Gastrocnemius medialis (tissue), 4 donors: Measurements from ENCODE around the gene CCDC192. TPM values are rescaled to one million over a fixed set of nuclear protein-coding genes. Genes with fewer than 3 reads are reported as not detected.
"Not testable (repeated sequence)": the region's sequence is repeated elsewhere in the genome, so short reads cannot be mapped to it uniquely, and the experiment has no call there.

Experiments
- ATAC-seq, 2 donors: fragments of 150-250 bp; one replicate each; pipeline ENCODE4 v1.9.1; 2016
- DNase-seq, 2 donors: peaks; one replicate each; pipeline ENCODE4 v3.0.0-alpha.2; 2019
- H3K27ac ChIP-seq, 4 donors: fragments of 200-600 bp; sonication (generic); 1 replicate in 1 of 4; 2 replicates in 3 of 4; pipeline ENCODE4 v1.5.1; 2016 to 2018; ENCODE audit warnings: mild to moderate bottlenecking in 2 of 4, moderate library complexity in 1 of 4
- H3K27me3 ChIP-seq, 3 donors: fragments of 200-600 bp; sonication (generic) in 2 of 3; 1 replicate in 1 of 3; 2 replicates in 2 of 3; pipeline versions ENCODE4 v1.5.1 to v1.6.0; 2016 to 2019; ENCODE audit warnings: mild to moderate bottlenecking in 1 of 3, moderate library complexity in 1 of 3
- H3K36me3 ChIP-seq, 2 donors: fragments of 200-600 bp; sonication (generic) in 1 of 2; one replicate each; pipeline ENCODE4 v1.5.1; 2017 to 2018
- H3K4me1 ChIP-seq, 2 donors: fragments of 200-600 bp; sonication (generic) in 1 of 2; one replicate each; pipeline ENCODE4 v1.5.1; 2016 to 2017; ENCODE audit warnings: mild to moderate bottlenecking in 2 of 2
- H3K4me3 ChIP-seq, 4 donors: fragments of 200-600 bp; sonication (generic) in 3 of 4; 1 replicate in 1 of 4; 2 replicates in 3 of 4; pipeline ENCODE4 v1.5.1; 2016 to 2019; ENCODE audit warnings: mild to moderate bottlenecking in 2 of 4
- H3K9me3 ChIP-seq, 3 donors: fragments of 200-600 bp; sonication (generic) in 2 of 3; 1 replicate in 1 of 3; 2 replicates in 2 of 3; pipeline ENCODE4 v1.5.1; 2016 to 2019
- CTCF ChIP-seq, 5 experiments: fragments of 450-650 bp in 3 of 5; fragments of 200-600 bp in 2 of 5; sonication (generic) in 2 of 5; IDR thresholded peaks in 4 of 5; conservative IDR thresholded peaks in 1 of 5; 1 replicate in 4 of 5; 2 replicates in 1 of 5; pipeline ENCODE4 v1.5.1; 2016 to 2019; ENCODE audit warnings: antibody characterized with exemption in 5 of 5, mild to moderate bottlenecking in 3 of 5, moderate library complexity in 3 of 5
- POLR2A ChIP-seq, 2 donors: fragments of 450-650 bp; IDR thresholded peaks; one replicate each; pipeline ENCODE4 v1.6.1; 2017; ENCODE audit warnings: antibody characterized with exemption in 2 of 2, mild to moderate bottlenecking in 2 of 2, moderate library complexity in 2 of 2
- in situ Hi-C, 4 donors: fragments of 200-750 bp; cut with MboI; loops; one replicate each; pipeline versions ENCODE4 v1.15.0 to v1.8.0; 2017; ENCODE audit warnings: low sequenced_read_pairs in 4 of 4
- intact Hi-C: fragments of 100-400 bp; cut with DNase I; formaldehyde crosslinking; loops from one replicate; pipeline ENCODE4 v1.15.1; 2023; ENCODE audit warnings: low total_unique reads
- total RNA-seq, 4 donors: library from RNA; depleted of rRNA; stranded (reverse); fragments of >200 nt; gene quantifications; one replicate each; pipeline versions ENCODE4 v1.1.0 to v1.2.3, GENCODE V29; 2016

Gene CCDC192
- total RNA-seq, 4 donors from 2014 or later = not detected

GRCh38 chr5:127739807-127740384, 36.7 kb downstream of the CCDC192 start:
- H3K27me3 ChIP-seq = no peaks in the 10 kb centered on the region
- H3K4me3 ChIP-seq = no peak overlapping the region
- H3K36me3 ChIP-seq = no peaks in the 10 kb centered on the region
- TF ChIP-seq POLR2A (IDR thresholded peaks at IDR 0.05) (no peak), CTCF (IDR thresholded peaks at IDR 0.05 in 4 of 5, conservative IDR thresholded peaks at IDR 0.05 in 1 of 5) (no peak)
- in situ Hi-C loops = no loop called here
- H3K9me3 ChIP-seq = no peaks in the 10 kb centered on the region
- intact Hi-C loops = no loop called here
- no peak for DNase-seq
- peaks cover 6 to 7% of the 10 kb centered on the region in 2 donors for H3K4me1 ChIP-seq
- no peak overlapping the region for H3K27ac ChIP-seq
- no peak for ATAC-seq

- TF ChIP-seq CTCF (IDR thresholded peaks at IDR 0.05 in 4 of 5, conservative IDR thresholded peaks at IDR 0.05 in 1 of 5) (no peak), POLR2A (IDR thresholded peaks at IDR 0.05) (no peak)
- no peak overlapping the region for H3K4me3 ChIP-seq
- no peak for ATAC-seq
- in situ Hi-C loops (no loop called here), intact Hi-C loops (no loop called here)
- H3K27ac ChIP-seq = no peak overlapping the region
- H3K36me3 ChIP-seq = no peaks in the 10 kb centered on the region
- no peak for DNase-seq
- peaks cover 6 to 7% of the 10 kb centered on the region in 2 donors for H3K4me1 ChIP-seq
- no peaks in the 10 kb centered on the region for H3K9me3 ChIP-seq
- no peaks in the 10 kb centered on the region for H3K27me3 ChIP-seq
Observed at GRCh38 chr5:127741412-127741811, 38.2 kb downstream of the CCDC192 start.

GRCh38 chr5:127744241-127744640, 41.0 kb downstream of the CCDC192 start:
- Histone ChIP-seq H3K27me3 (no peaks in the 10 kb centered on the region), H3K27ac (no peak overlapping the region), H3K4me1 (peaks cover 6 to 7% of the 10 kb centered on the region in 2 donors), H3K4me3 (no peak overlapping the region), H3K36me3 (no peaks in the 10 kb centered on the region), H3K9me3 (no peaks in the 10 kb centered on the region)
- no peak for DNase-seq
- intact Hi-C loops (no loop called here), in situ Hi-C loops (no loop called here)
- no peak for ATAC-seq
- TF ChIP-seq POLR2A (IDR thresholded peaks at IDR 0.05) = no peak

- in situ Hi-C loops = no loop called here
- no peaks in the 10 kb centered on the region for H3K36me3 ChIP-seq
- DNase-seq (no peak), ATAC-seq (no peak)
- no peaks in the 10 kb centered on the region for H3K27me3 ChIP-seq
- H3K9me3 ChIP-seq = no peaks in the 10 kb centered on the region
- TF ChIP-seq POLR2A (IDR thresholded peaks at IDR 0.05) (no peak), CTCF (IDR thresholded peaks at IDR 0.05 in 4 of 5, conservative IDR thresholded peaks at IDR 0.05 in 1 of 5) (peak in 4 of 5 experiments; percentile 15 to 35 (median 24))
- no peak overlapping the region for H3K4me3 ChIP-seq
- intact Hi-C loops = no loop called here
- H3K27ac ChIP-seq = no peak overlapping the region
- H3K4me1 ChIP-seq = peaks cover 0 to under 1% of the 10 kb centered on the region in 2 donors
Observed at GRCh38 chr5:127746756-127747155, 43.6 kb downstream of the CCDC192 start.

- H3K4me1 ChIP-seq, H3K9me3 ChIP-seq, intact Hi-C loops, H3K27me3 ChIP-seq, ATAC-seq, H3K27ac ChIP-seq, H3K36me3 ChIP-seq, H3K4me3 ChIP-seq, in situ Hi-C loops, DNase-seq: not testable (repeated sequence)
Observed at GRCh38 chr5:127752503-127753265, 49.5 kb downstream of the CCDC192 start.
